KMS-11 (cell line): Measurements from ENCODE around the gene SLC27A6.

ENCODE experiments used
- H2AFZ ChIP-seq: fragments of 200-600 bp; sonication (generic); 2 replicates; pipeline ENCODE4 v1.6.1; 2016; ENCODE audit warnings: antibody characterized with exemption, mixed run types, low read depth
- H3K27ac ChIP-seq: fragments of 200-600 bp; sonication (generic); 2 replicates; pipeline ENCODE4 v1.6.1; 2016; ENCODE audit warnings: mild to moderate bottlenecking, mixed run types
- H3K27me3 ChIP-seq: fragments of 200-600 bp; sonication (generic); 2 replicates; pipeline ENCODE4 v1.6.1; 2017; ENCODE audit warnings: mild to moderate bottlenecking, low read depth, mixed run types, moderate library complexity; ENCODE audit not compliant: insufficient read depth
- H3K36me3 ChIP-seq: fragments of 200-600 bp; sonication (generic); 2 replicates; pipeline ENCODE4 v1.6.1; 2017; ENCODE audit warnings: mild to moderate bottlenecking, mixed run types; ENCODE audit not compliant: insufficient read depth
- H3K4me1 ChIP-seq: fragments of 200-600 bp; sonication (generic); 2 replicates; pipeline ENCODE4 v1.6.1; 2016; ENCODE audit warnings: mild to moderate bottlenecking, low read depth, mixed run types; ENCODE audit not compliant: poor library complexity, severe bottlenecking
- H3K4me2 ChIP-seq: fragments of 200-600 bp; sonication (generic); 2 replicates; pipeline ENCODE4 v1.7.0; 2016; ENCODE audit warnings: mild to moderate bottlenecking, mixed run types
- H3K4me3 ChIP-seq: fragments of 200-600 bp; sonication (generic); IDR thresholded peaks from 2 replicates; pipeline ENCODE4 v1.6.1; 2017; ENCODE audit warnings: low read depth, low read length, mixed read lengths; ENCODE audit not compliant: insufficient read depth
- H3K79me2 ChIP-seq: fragments of 200-600 bp; sonication (generic); 2 replicates; pipeline ENCODE4 v1.6.1; 2016; ENCODE audit warnings: low read depth, mixed run types; ENCODE audit not compliant: insufficient read depth
- H3K9ac ChIP-seq: fragments of 200-600 bp; sonication (generic); 2 replicates; pipeline ENCODE4 v1.6.1; 2016; ENCODE audit warnings: mild to moderate bottlenecking, mixed run types
- H4K20me1 ChIP-seq: fragments of 200-600 bp; sonication (generic); 2 replicates; pipeline ENCODE4 v1.6.1; 2016; ENCODE audit warnings: mild to moderate bottlenecking, mixed run types; ENCODE audit not compliant: insufficient read depth
- TF ChIP-seq, protein P1 (sequence below): fragments of 200-600 bp; sonication (generic); conservative IDR thresholded peaks from 2 replicates; pipeline ENCODE4 v1.6.1; 2017; ENCODE audit warnings: low read depth, mild to moderate bottlenecking, antibody characterized with exemption, low read length, moderate library complexity, mixed read lengths

Gene SLC27A6

DNA sequence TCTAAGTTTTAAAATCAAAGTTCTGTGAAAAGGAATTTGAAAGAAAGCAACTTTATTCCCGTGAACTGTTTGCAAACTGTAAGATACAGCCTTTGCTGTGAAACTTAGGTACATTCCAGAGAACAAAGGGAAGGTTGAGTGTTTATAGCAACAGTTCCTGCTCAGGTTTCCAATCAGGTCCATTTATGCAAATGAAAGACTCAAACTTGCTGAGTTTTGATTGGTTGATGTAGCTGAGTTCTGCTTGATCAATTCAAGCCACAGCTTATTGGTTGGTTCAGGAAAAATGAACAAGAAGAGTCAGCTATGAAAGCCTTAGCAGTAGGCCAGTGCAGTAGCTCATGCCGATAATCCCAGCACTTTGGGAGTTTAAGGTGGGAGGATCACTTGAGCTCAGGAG, 37.9 kb downstream of the SLC27A6 start:
- Histone ChIP-seq H3K27me3 (no peaks in the 10 kb centered on the region), H3K4me3 (no peak overlapping the region), H3K9ac (no peak overlapping the region), H3K4me1 (no peaks in the 10 kb centered on the region), H3K36me3 (no peaks in the 10 kb centered on the region), H3K4me2 (no peak overlapping the region), H2AFZ (no peak overlapping the region), H4K20me1 (no peaks in the 10 kb centered on the region), H3K79me2 (no peaks in the 10 kb centered on the region), H3K27ac (no peak overlapping the region)
- TF ChIP-seq, protein P1, sequence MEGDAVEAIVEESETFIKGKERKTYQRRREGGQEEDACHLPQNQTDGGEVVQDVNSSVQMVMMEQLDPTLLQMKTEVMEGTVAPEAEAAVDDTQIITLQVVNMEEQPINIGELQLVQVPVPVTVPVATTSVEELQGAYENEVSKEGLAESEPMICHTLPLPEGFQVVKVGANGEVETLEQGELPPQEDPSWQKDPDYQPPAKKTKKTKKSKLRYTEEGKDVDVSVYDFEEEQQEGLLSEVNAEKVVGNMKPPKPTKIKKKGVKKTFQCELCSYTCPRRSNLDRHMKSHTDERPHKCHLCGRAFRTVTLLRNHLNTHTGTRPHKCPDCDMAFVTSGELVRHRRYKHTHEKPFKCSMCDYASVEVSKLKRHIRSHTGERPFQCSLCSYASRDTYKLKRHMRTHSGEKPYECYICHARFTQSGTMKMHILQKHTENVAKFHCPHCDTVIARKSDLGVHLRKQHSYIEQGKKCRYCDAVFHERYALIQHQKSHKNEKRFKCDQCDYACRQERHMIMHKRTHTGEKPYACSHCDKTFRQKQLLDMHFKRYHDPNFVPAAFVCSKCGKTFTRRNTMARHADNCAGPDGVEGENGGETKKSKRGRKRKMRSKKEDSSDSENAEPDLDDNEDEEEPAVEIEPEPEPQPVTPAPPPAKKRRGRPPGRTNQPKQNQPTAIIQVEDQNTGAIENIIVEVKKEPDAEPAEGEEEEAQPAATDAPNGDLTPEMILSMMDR, result no peak

DNA sequence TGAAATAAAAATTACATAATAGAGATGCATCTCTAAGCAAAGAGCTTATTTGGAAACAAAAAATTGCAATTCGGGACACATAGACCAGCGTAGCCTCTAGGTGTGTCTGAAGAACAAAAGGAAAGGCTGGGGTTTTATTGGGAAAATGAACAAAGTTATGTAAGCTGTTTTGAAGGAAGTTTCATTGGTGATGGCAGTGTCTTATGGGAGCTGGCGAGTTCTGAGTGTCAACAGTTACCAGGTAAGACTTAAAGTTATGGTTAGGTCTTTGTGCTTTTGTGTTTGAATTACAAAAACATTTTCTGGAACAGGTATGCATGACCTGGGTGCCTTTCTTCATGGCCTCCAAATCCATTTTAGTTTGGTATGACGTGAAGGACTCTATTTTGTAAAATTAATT, 48.9 kb downstream of the SLC27A6 start:
- Histone ChIP-seq H3K9ac (no peak overlapping the region), H3K27ac (no peak overlapping the region), H3K4me3 (no peak overlapping the region), H4K20me1 (no peaks in the 10 kb centered on the region), H3K27me3 (no peaks in the 10 kb centered on the region), H2AFZ (no peak overlapping the region), H3K4me2 (no peak overlapping the region), H3K4me1 (no peaks in the 10 kb centered on the region), H3K36me3 (no peaks in the 10 kb centered on the region), H3K79me2 (no peaks in the 10 kb centered on the region)
- TF ChIP-seq, protein P1, result no peak

- no peaks in the 10 kb centered on the region for H3K36me3 ChIP-seq
- no peaks in the 10 kb centered on the region for H3K27me3 ChIP-seq
- no peak overlapping the region for H2AFZ ChIP-seq
- no peak overlapping the region for H3K27ac ChIP-seq
- H3K4me2 ChIP-seq, result no peak overlapping the region
- H3K79me2 ChIP-seq, result no peaks in the 10 kb centered on the region
- no peak overlapping the region for H3K4me3 ChIP-seq
- no peaks in the 10 kb centered on the region for H4K20me1 ChIP-seq
- TF ChIP-seq, protein P1, result no peak
- H3K9ac ChIP-seq, result no peak overlapping the region
- H3K4me1 ChIP-seq, result no peaks in the 10 kb centered on the region
Observed at GRCh38 chr5:129018837-129019236, 53.5 kb downstream of the SLC27A6 start.

- TF ChIP-seq, protein P1, result no peak
- Histone ChIP-seq H3K4me2 (no peak overlapping the region), H3K4me1 (no peaks in the 10 kb centered on the region), H3K27ac (no peak overlapping the region), H3K27me3 (no peaks in the 10 kb centered on the region), H3K36me3 (no peaks in the 10 kb centered on the region), H3K9ac (no peak overlapping the region), H3K79me2 (no peaks in the 10 kb centered on the region), H2AFZ (no peak overlapping the region), H3K4me3 (no peak overlapping the region), H4K20me1 (no peaks in the 10 kb centered on the region)
Observed at GRCh38 chr5:129019401-129019908, 54.2 kb downstream of the SLC27A6 start.

GRCh38 chr5:129020683-129021082, 55.4 kb downstream of the SLC27A6 start:
- H4K20me1 ChIP-seq, result no peaks in the 10 kb centered on the region
- H3K27me3 ChIP-seq, result no peaks in the 10 kb centered on the region
- no peaks in the 10 kb centered on the region for H3K4me1 ChIP-seq
- no peak overlapping the region for H2AFZ ChIP-seq
- H3K79me2 ChIP-seq, result no peaks in the 10 kb centered on the region
- no peak overlapping the region for H3K4me2 ChIP-seq
- TF ChIP-seq, protein P1, result no peak
- H3K36me3 ChIP-seq, result no peaks in the 10 kb centered on the region
- no peak overlapping the region for H3K27ac ChIP-seq
- H3K4me3 ChIP-seq, result no peak overlapping the region
- no peak overlapping the region for H3K9ac ChIP-seq
